Trophoblast cell (in vitro differentiated cells and primary cell): ENCODE results near the gene RMRP.
"Not testable (repeated sequence)": the region's sequence is repeated elsewhere in the genome, so short reads cannot be mapped to it uniquely, and the experiment has no call there.

Source experiments
- DNase-seq, 2 donors: peaks; one replicate each; pipeline ENCODE4 v3.0.0-alpha.2; 2016
- H2AFZ ChIP-seq: 2 replicates; pipeline ENCODE4 v1.6.1; 2013; ENCODE audit warnings: low read length, moderate library complexity, mild to moderate bottlenecking; ENCODE audit not compliant: insufficient read depth, poor library complexity
- H2AK5ac ChIP-seq: 2 replicates; pipeline ENCODE4 v1.6.1; 2013; ENCODE audit warnings: mild to moderate bottlenecking, low read length
- H2BK120ac ChIP-seq: 2 replicates; pipeline ENCODE4 v1.6.1; 2013; ENCODE audit warnings: low read length, mild to moderate bottlenecking, moderate library complexity; ENCODE audit not compliant: insufficient read depth, poor library complexity
- H2BK12ac ChIP-seq: 2 replicates; pipeline ENCODE4 v1.6.1; 2013; ENCODE audit warnings: mild to moderate bottlenecking, low read length, moderate library complexity
- H2BK5ac ChIP-seq: 2 replicates; pipeline ENCODE4 v1.6.1; 2013; ENCODE audit warnings: low read length, low read depth, moderate library complexity, mild to moderate bottlenecking; ENCODE audit not compliant: poor library complexity
- H3K14ac ChIP-seq: 2 replicates; pipeline ENCODE4 v1.6.1; 2013; ENCODE audit warnings: mild to moderate bottlenecking, low read length
- H3K18ac ChIP-seq: 2 replicates; pipeline ENCODE4 v1.6.1; 2013; ENCODE audit warnings: mild to moderate bottlenecking, low read length
- H3K23ac ChIP-seq: 2 replicates; pipeline ENCODE4 v1.6.1; 2013; ENCODE audit warnings: low read length
- H3K27ac ChIP-seq: 2 replicates; pipeline ENCODE4 v1.5.1; 2013; ENCODE audit warnings: low read depth, mild to moderate bottlenecking, inconsistent platforms, low read length, moderate library complexity
- H3K27me3 ChIP-seq: 2 replicates; pipeline ENCODE4 v1.6.1; 2013; ENCODE audit warnings: inconsistent platforms, mild to moderate bottlenecking, low read length, moderate library complexity; ENCODE audit not compliant: insufficient read depth
- H3K36me3 ChIP-seq, 2 experiments: 1 replicate in 1 of 2; 2 replicates in 1 of 2; pipeline ENCODE4 v1.6.1; 2013; ENCODE audit warnings: low read length in 2 of 2, mild to moderate bottlenecking in 2 of 2, moderate library complexity in 1 of 2; ENCODE audit not compliant: insufficient read depth in 2 of 2, control insufficient read depth in 1 of 2
- H3K4ac ChIP-seq: 2 replicates; pipeline ENCODE4 v1.6.1; 2013; ENCODE audit warnings: low read depth, mild to moderate bottlenecking, low read length, moderate library complexity
- H3K4me1 ChIP-seq, 2 experiments: 1 replicate in 1 of 2; 2 replicates in 1 of 2; pipeline ENCODE4 v1.6.1; 2013; ENCODE audit warnings: low read length in 2 of 2, mild to moderate bottlenecking in 2 of 2, moderate library complexity in 1 of 2; ENCODE audit not compliant: insufficient read depth in 2 of 2, control insufficient read depth in 1 of 2
- H3K4me2 ChIP-seq: 2 replicates; pipeline ENCODE4 v1.6.1; 2013; ENCODE audit warnings: inconsistent platforms, mild to moderate bottlenecking, low read length, moderate library complexity
- H3K4me3 ChIP-seq: 2 replicates; pipeline ENCODE4 v1.5.1; 2013; ENCODE audit warnings: mild to moderate bottlenecking, low read depth, low read length, inconsistent platforms
- H3K79me1 ChIP-seq: one replicate; pipeline ENCODE4 v1.6.1; 2013; ENCODE audit warnings: low read length
- H3K79me2 ChIP-seq: 2 replicates; pipeline ENCODE4 v1.6.1; 2013; ENCODE audit warnings: low read length, mild to moderate bottlenecking; ENCODE audit not compliant: control insufficient read depth, insufficient read depth, poor library complexity
- H3K9ac ChIP-seq: 2 replicates; pipeline ENCODE4 v1.6.1; 2013; ENCODE audit warnings: mild to moderate bottlenecking, low read length
- H3K9me3 ChIP-seq: 2 replicates; pipeline ENCODE4 v1.6.1; 2013; ENCODE audit warnings: low read depth, mild to moderate bottlenecking, control low read depth, inconsistent platforms, low read length; ENCODE audit not compliant: insufficient read depth
- H4K12ac ChIP-seq: 2 replicates; pipeline ENCODE4 v1.6.1; 2013; ENCODE audit warnings: low read depth, mild to moderate bottlenecking, low read length, moderate library complexity
- H4K8ac ChIP-seq: 2 replicates; pipeline ENCODE4 v1.6.1; 2013; ENCODE audit warnings: low read depth, mild to moderate bottlenecking, low read length, moderate library complexity
- H4K91ac ChIP-seq: one replicate; pipeline ENCODE4 v1.6.1; 2013; ENCODE audit warnings: low read depth, mild to moderate bottlenecking, low read length, moderate library complexity
- WGBS: extraction: QIAGEN DNeasy Blood & Tissue Kit; methylation state at CpG from one replicate; pipeline ENCODE4 v1.1.7; 2013; ENCODE audit warnings: missing lambda C conversion rate; ENCODE audit not compliant: insufficient read length, insufficient coverage; ENCODE audit errors: extremely low coverage; 5-methylcytosine and 5-hydroxymethylcytosine counted together

RMRP gene

DNA sequence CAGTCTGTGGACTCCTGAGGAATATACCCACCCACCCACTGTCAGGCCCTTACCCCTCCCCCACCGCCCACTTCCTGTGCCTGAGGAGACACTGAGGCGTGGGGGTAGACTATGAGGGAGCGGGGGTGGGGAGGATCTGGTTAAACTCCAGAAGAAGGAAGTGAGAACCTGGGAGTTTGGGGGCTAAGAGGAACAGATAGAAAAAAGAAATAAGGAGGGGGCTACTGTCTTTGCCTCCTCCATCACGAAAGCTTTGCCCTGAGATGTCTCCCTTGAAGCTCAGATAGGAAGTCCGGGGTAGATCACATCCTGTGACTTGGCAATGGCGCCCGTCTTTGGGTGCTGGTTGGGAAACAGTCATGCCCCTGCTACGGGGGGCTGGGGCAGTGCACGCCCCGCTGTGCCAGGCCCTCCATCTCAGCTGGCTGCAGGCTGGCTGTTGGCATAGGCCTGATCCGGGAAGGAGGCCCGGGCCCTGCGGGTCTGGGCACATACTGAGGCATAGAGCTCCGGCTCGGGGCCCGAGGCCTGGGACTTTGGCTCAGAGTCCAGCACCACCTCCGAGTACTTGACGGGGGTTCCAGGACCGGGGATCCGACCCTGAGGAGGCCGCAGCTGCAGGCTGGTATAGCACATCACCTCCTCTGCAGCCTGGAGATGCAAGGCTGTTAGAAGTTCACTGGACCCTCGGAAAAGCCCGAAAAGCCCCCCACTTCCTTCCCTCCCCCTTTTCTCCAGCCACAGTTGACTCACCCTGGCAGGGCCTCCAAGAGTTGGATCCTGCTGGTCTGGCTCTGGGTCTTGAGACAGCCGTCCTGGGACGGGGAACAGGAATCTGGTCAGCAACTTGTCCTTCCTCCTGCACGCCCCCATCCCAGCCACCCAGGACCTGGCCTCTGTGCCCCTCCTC, 8.1 kb downstream of the RMRP start:
- no peaks in the 10 kb centered on the region for H3K27me3 ChIP-seq
- no peak overlapping the region for H3K27ac ChIP-seq
- H3K14ac ChIP-seq: peak overlapping the region; percentile 34
- no peak overlapping the region for H4K91ac ChIP-seq
- no peak overlapping the region for H3K9ac ChIP-seq
- H2BK5ac ChIP-seq: no peak overlapping the region
- peaks cover 8 to 21% of the 10 kb centered on the region in 2 experiments for H3K4me1 ChIP-seq
- no peak overlapping the region for H2AFZ ChIP-seq
- H3K36me3 ChIP-seq: no peaks in the 10 kb centered on the region
- H4K8ac ChIP-seq: peak overlapping the region; percentile 59
- H3K4me3 ChIP-seq: no peak overlapping the region
- peaks cover 2% of the 10 kb centered on the region for H3K79me2 ChIP-seq
- H3K9me3 ChIP-seq: no peaks in the 10 kb centered on the region
- no peak for DNase-seq
- no peak overlapping the region for H4K12ac ChIP-seq
- H3K18ac ChIP-seq: no peak overlapping the region
- WGBS: no CpG with 5 or more reads among the region's 26 CpGs
- H3K4ac ChIP-seq: no peak overlapping the region
- peaks cover 9% of the 10 kb centered on the region for H3K79me1 ChIP-seq
- no peak overlapping the region for H2AK5ac ChIP-seq
- no peak overlapping the region for H2BK120ac ChIP-seq
- no peak overlapping the region for H3K23ac ChIP-seq
- H2BK12ac ChIP-seq: no peak overlapping the region
- H3K4me2 ChIP-seq: no peak overlapping the region

DNA sequence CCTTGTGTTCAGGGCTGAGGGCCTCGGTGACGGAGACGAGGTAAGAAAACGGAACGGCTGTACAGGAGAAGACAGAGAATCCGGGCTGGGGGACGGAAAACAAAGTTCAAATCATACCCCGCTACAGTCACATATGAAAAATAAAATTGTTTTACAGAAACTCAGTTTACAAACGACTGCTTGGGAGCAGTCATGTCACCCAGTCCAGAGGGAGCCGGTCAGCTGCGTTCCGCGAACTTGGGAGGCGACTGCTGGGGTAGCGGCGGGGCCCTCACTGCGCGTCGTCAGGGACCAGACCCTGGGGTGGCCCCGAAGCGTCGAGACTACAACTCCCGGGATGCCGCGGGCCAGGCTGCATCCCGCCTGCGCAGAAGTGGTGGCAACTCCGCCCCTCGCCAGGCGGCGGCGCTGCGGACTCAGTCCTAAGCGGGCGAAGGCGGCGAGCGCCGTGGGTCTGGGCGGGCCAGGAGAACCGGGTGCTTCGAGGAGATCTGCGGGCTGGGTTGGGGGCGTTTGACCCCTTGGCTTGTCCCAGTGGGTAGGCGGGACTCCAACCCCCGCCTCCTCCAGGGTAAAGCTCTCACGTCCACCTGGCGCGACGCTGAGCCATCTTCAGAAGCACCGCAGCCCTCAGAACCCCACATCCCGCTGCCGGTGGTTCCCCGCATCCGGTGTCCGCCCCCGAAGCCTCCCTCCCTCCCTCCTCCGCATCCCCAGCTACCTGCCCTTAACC, 11.1 kb downstream of the RMRP start:
- no CpG with 5 or more reads among the region's 58 CpGs for WGBS
- Histone ChIP-seq H4K12ac (peak overlapping the region; percentile 98), H3K23ac (no peak overlapping the region), H3K27me3 (no peaks in the 10 kb centered on the region), H3K27ac (peak overlapping the region; percentile 80), H3K4ac (peak overlapping the region; percentile 72), H4K91ac (peak overlapping the region; percentile 79), H3K79me2 (peaks cover 2% of the 10 kb centered on the region), H3K79me1 (peaks cover 9% of the 10 kb centered on the region), H2BK5ac (peak overlapping the region; percentile 18), H2BK12ac (no peak overlapping the region), H3K14ac (peak overlapping the region; percentile 84), H3K4me2 (peak overlapping the region; percentile 83), H3K4me1 (peaks cover 6 to 21% of the 10 kb centered on the region in 2 experiments), H3K9ac (peak overlapping the region; percentile 77), H2AFZ (peak overlapping the region; percentile 84), H3K4me3 (peak overlapping the region; percentile 71), H4K8ac (peak overlapping the region; percentile 86), H3K36me3 (no peaks in the 10 kb centered on the region), H2AK5ac (no peak overlapping the region), H3K9me3 (peaks cover 2% of the 10 kb centered on the region), H3K18ac (peak overlapping the region; percentile 19), H2BK120ac (peak overlapping the region; percentile 63)
- DNase-seq: peak; percentile 93 to 98

DNA sequence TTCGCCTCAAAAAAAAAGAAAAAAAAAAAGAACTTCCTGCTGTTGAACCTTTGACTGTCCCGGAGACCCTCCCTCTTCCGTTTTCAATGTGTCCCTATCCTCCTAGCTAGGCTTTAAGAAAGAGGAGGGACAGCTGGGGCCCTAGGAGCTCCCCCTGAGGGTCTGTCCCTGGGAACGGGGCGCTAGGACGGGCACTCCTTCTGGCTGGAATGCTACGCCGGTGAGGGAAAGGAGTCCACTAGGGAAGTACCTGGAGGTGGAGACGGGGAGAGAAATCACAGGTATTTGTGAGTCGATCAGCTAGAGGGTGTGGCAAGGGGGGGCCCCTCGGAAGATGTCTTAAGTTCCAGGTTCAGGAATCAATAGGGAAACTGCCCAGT, 11.7 kb downstream of the RMRP start:
- H2BK5ac ChIP-seq: peak overlapping the region; percentile 18
- no peak overlapping the region for H2BK12ac ChIP-seq
- H2BK120ac ChIP-seq: peak overlapping the region; percentile 63
- peak overlapping the region; percentile 71 for H3K4me3 ChIP-seq
- H4K8ac ChIP-seq: peak overlapping the region; percentile 72
- peak overlapping the region; percentile 80 for H3K27ac ChIP-seq
- peak overlapping the region; percentile 56 for H2AFZ ChIP-seq
- H3K27me3 ChIP-seq: no peaks in the 10 kb centered on the region
- H3K18ac ChIP-seq: peak overlapping the region; percentile 86
- peak overlapping the region; percentile 79 for H4K91ac ChIP-seq
- no peak overlapping the region for H2AK5ac ChIP-seq
- peak overlapping the region; percentile 83 for H3K4me2 ChIP-seq
- H3K9me3 ChIP-seq: peaks cover 2% of the 10 kb centered on the region
- H3K9ac ChIP-seq: peak overlapping the region; percentile 77
- H3K36me3 ChIP-seq: no peaks in the 10 kb centered on the region
- peak; percentile 51 to 61 for DNase-seq
- H3K79me1 ChIP-seq: peaks cover 9% of the 10 kb centered on the region
- peaks cover 2% of the 10 kb centered on the region for H3K79me2 ChIP-seq
- no CpG with 5 or more reads among the region's 11 CpGs for WGBS
- H3K14ac ChIP-seq: peak overlapping the region; percentile 84
- H3K4ac ChIP-seq: peak overlapping the region; percentile 72
- no peak overlapping the region for H3K23ac ChIP-seq
- H4K12ac ChIP-seq: peak overlapping the region; percentile 98
- peaks cover 6 to 21% of the 10 kb centered on the region in 2 experiments for H3K4me1 ChIP-seq

DNA sequence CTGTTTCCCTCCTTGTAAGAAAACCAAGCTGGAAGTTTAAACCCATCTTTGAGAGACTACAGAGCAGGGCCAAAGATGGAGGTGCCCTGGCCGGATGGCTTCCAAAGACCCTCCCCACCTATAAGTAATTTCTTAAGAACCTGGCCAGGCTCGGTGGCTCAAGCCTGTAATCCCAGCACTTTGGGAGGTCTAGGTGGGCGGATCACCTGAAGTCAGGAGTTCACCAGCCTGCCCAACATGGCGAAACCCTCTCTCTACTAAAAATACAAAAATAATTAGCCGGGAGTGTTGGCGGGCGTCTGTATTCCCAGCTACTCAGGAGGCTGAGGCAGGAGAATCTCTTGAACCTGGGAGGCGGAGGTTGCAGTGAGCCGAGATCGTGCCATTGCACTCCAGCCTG, 12.1 kb downstream of the RMRP start:
- H2BK12ac ChIP-seq, H3K14ac ChIP-seq, H4K91ac ChIP-seq, H3K9me3 ChIP-seq, H3K4ac ChIP-seq, H2BK5ac ChIP-seq, H3K9ac ChIP-seq, H3K36me3 ChIP-seq, H2AK5ac ChIP-seq, H3K79me2 ChIP-seq, H3K18ac ChIP-seq, H3K23ac ChIP-seq, H2BK120ac ChIP-seq, H3K27me3 ChIP-seq, DNase-seq, H2AFZ ChIP-seq, H3K79me1 ChIP-seq: not testable (repeated sequence)
- Histone ChIP-seq H3K27ac (peak overlapping the region; percentile 80), H4K8ac (peak overlapping the region; percentile 86), H3K4me2 (peak overlapping the region; percentile 83), H4K12ac (peak overlapping the region; percentile 98), H3K4me3 (peak overlapping the region; percentile 18), H3K4me1 (peaks cover 6 to 21% of the 10 kb centered on the region in 2 experiments)
- WGBS: no CpG with 5 or more reads among the region's 10 CpGs
